Neural cell (in vitro differentiated cells): ENCODE data around the gene TNFRSF4. TPM values are rescaled to one million over a fixed set of nuclear protein-coding genes. Genes with fewer than 3 reads are reported as not detected.

Experiments used
- H2AFZ ChIP-seq: fragments of 200-600, 300-800 bp; sonication (generic), shearing (Covaris generic); 2 replicates; pipeline ENCODE4 v1.6.0; 2014; ENCODE audit warnings: low read depth, mild to moderate bottlenecking, antibody characterized with exemption, low read length, moderate library complexity
- H3F3A ChIP-seq: fragments of 200-600 bp; shearing (Covaris generic); 2 replicates; pipeline ENCODE4 v1.6.1; 2016; ENCODE audit warnings: mild to moderate bottlenecking, moderate library complexity, mixed read lengths, antibody characterized with exemption, low read length; ENCODE audit not compliant: insufficient read depth, poor library complexity, severe bottlenecking
- H3K27ac ChIP-seq: fragments of 200-600, 300-800 bp; sonication (generic), shearing (Covaris generic); 2 replicates; pipeline ENCODE4 v1.5.1; 2014; ENCODE audit warnings: mild to moderate bottlenecking, low read length, moderate library complexity
- H3K27me3 ChIP-seq: fragments of 300-800, 200-600 bp; sonication (generic), shearing (Covaris generic); 2 replicates; pipeline ENCODE4 v1.6.0; 2014; ENCODE audit warnings: mild to moderate bottlenecking, low read depth, low read length, moderate library complexity; ENCODE audit not compliant: insufficient read depth
- H3K36me3 ChIP-seq: fragments of 300-800, 200-600 bp; sonication (generic), shearing (Covaris generic); 2 replicates; pipeline ENCODE4 v1.5.1; 2014; ENCODE audit warnings: mild to moderate bottlenecking, antibody characterized with exemption, low read length, moderate library complexity; ENCODE audit not compliant: insufficient read depth
- H3K4me2 ChIP-seq: fragments of 300-800, 200-600 bp; sonication (generic), shearing (Covaris generic); 2 replicates; pipeline ENCODE4 v1.6.0; 2014; ENCODE audit warnings: mild to moderate bottlenecking, low read length
- H3K4me3 ChIP-seq: fragments of 300-800, 200-600 bp; sonication (generic), shearing (Covaris generic); 2 replicates; pipeline ENCODE4 v1.5.1; 2014; ENCODE audit warnings: mild to moderate bottlenecking, low read length, moderate library complexity
- H3K79me2 ChIP-seq: fragments of 200-600 bp; shearing (Covaris generic); replicated peaks from 2 replicates; pipeline ENCODE4 v1.6.0; 2014; ENCODE audit warnings: mild to moderate bottlenecking, low read length, moderate library complexity; ENCODE audit not compliant: insufficient read depth
- H3K9ac ChIP-seq: fragments of 300-800, 200-600 bp; sonication (generic), shearing (Covaris generic); 2 replicates; pipeline ENCODE4 v1.6.1; 2016; ENCODE audit warnings: mild to moderate bottlenecking, low read length, mixed read lengths
- H3K9me2 ChIP-seq: fragments of 200-600 bp; shearing (Covaris generic); 2 replicates; pipeline ENCODE4 v1.6.1; 2016; ENCODE audit warnings: mild to moderate bottlenecking, low read length, mixed read lengths; ENCODE audit not compliant: insufficient read depth
- H3K9me3 ChIP-seq: fragments of 200-600, 300-800 bp; sonication (generic), shearing (Covaris generic); 2 replicates; pipeline ENCODE4 v1.6.1; 2016; ENCODE audit warnings: mild to moderate bottlenecking, mixed run types, low read length, moderate library complexity, mixed read lengths
- H4K20me1 ChIP-seq: fragments of 200-600 bp; shearing (Covaris generic); 2 replicates; pipeline ENCODE4 v1.6.1; 2016; ENCODE audit warnings: mild to moderate bottlenecking, mixed run types; ENCODE audit not compliant: insufficient read depth
- CTCF ChIP-seq: fragments of 450-650 bp; IDR thresholded peaks from 2 replicates; pipeline ENCODE4 v1.5.1; 2014; ENCODE audit warnings: antibody characterized with exemption, mild to moderate bottlenecking, moderate library complexity; ENCODE audit not compliant: poor library complexity, severe bottlenecking
- EP300 ChIP-seq: fragments of 450-650 bp; conservative IDR thresholded peaks from 2 replicates; pipeline ENCODE4 v1.6.1; 2014; ENCODE audit warnings: antibody characterized with exemption, mild to moderate bottlenecking, moderate library complexity; ENCODE audit not compliant: poor library complexity, severe bottlenecking
- EZH2 ChIP-seq: fragments of 200-600, 300-800 bp; shearing (Covaris generic), sonication (generic); IDR thresholded peaks from 2 replicates; pipeline ENCODE4 v1.6.1; 2014; ENCODE audit warnings: antibody characterized with exemption, low read length, borderline replicate concordance, mild to moderate bottlenecking; ENCODE audit not compliant: insufficient read depth, poor library complexity, severe bottlenecking
- MXI1 ChIP-seq: fragments of 450-650 bp; conservative IDR thresholded peaks from 2 replicates; pipeline ENCODE4 v1.6.1; 2014; ENCODE audit warnings: antibody characterized with exemption, mild to moderate bottlenecking; ENCODE audit not compliant: poor library complexity, severe bottlenecking
- POLR2AphosphoS5 ChIP-seq: IDR thresholded peaks from 2 replicates; pipeline ENCODE4 v1.6.1; 2012
- RAD21 ChIP-seq: fragments of 450-650 bp; conservative IDR thresholded peaks from 2 replicates; pipeline ENCODE4 v1.6.1; 2014; ENCODE audit warnings: antibody characterized with exemption, mild to moderate bottlenecking, moderate library complexity
- REST ChIP-seq: IDR thresholded peaks from 2 replicates; pipeline ENCODE4 v1.6.1; 2012; ENCODE audit warnings: borderline replicate concordance
- SMC3 ChIP-seq: fragments of 450-650 bp; conservative IDR thresholded peaks from 2 replicates; pipeline ENCODE4 v1.6.1; 2014; ENCODE audit warnings: antibody characterized with exemption, mild to moderate bottlenecking, moderate library complexity; ENCODE audit not compliant: poor library complexity
- TAF1 ChIP-seq: IDR thresholded peaks from 2 replicates; pipeline ENCODE4 v1.6.1; 2012; ENCODE audit warnings: low read depth
- polyA plus RNA-seq: library from polyadenylated mRNA; depleted of rRNA; stranded (reverse); fragments of >200 nt; gene quantifications from 2 replicates; pipeline ENCODE4 v1.2.3, GENCODE V29; 2014
- small RNA-seq, 3 experiments: library from RNA; depleted of rRNA; stranded (forward); fragments of <200 nt; gene quantifications; one replicate each; pipeline ENCODE3, GENCODE V24; 2012

Gene TNFRSF4
- polyA plus RNA-seq, 1 donor from 2014 or later = not detected

GRCh38 chr1:1161683-1162079 lies 52.3 kb downstream of the TNFRSF4 start:
- Histone ChIP-seq H3K27ac (no peak overlapping the region), H3K9ac (no peak overlapping the region), H4K20me1 (no peaks in the 10 kb centered on the region), H3K27me3 (no peaks in the 10 kb centered on the region), H3K9me3 (no peaks in the 10 kb centered on the region), H3K9me2 (no peaks in the 10 kb centered on the region), H3K4me3 (no peak overlapping the region), H2AFZ (no peak overlapping the region), H3K79me2 (no peaks in the 10 kb centered on the region), H3K36me3 (no peaks in the 10 kb centered on the region), H3F3A (no peaks in the 10 kb centered on the region), H3K4me2 (no peak overlapping the region)
- no peak for TF ChIP-seq EZH2
- no peak for TF ChIP-seq RAD21
- TF ChIP-seq MXI1 = no peak
- TF ChIP-seq SMC3 = no peak
- no peak for TF ChIP-seq TAF1
- no peak for TF ChIP-seq POLR2AphosphoS5
- no peak for TF ChIP-seq EP300
- TF ChIP-seq REST = no peak
- TF ChIP-seq CTCF = no peak

Small RNA genes within 50 kb of the gene (small RNA-seq; reads per million reads assigned to genes)
- 0 to 1.1 (median 0.69) reads per million in 3 experiments for gene MIR200A
- 0.08 to 3.6 (median 0.13) reads per million in 3 experiments for gene MIR200B
- 0 to 0.68 (median 0.33) reads per million in 3 experiments for gene MIR429

Other genes with a start within 250 kb of the TNFRSF4 start
- 0.28 and 1.1 TPM in 2 replicates for gene PLEKHN1, start 247.7 kb downstream of the TNFRSF4 start, polyA plus RNA-seq
- not detected in 2 replicates for gene PERM1, start 232.1 kb downstream of the TNFRSF4 start, polyA plus RNA-seq
- gene HES4, start 214.1 kb downstream of the TNFRSF4 start, polyA plus RNA-seq = 196 and 204 TPM in 2 replicates
- 3.0 and 8.0 TPM in 2 replicates for gene ISG15, start 200.7 kb downstream of the TNFRSF4 start, polyA plus RNA-seq
- gene AGRN, start 194.0 kb downstream of the TNFRSF4 start, polyA plus RNA-seq = 104 and 106 TPM in 2 replicates
- gene RNF223, start 139.8 kb downstream of the TNFRSF4 start, polyA plus RNA-seq = not detected in 2 replicates
- 31.5 and 52.6 TPM in 2 replicates for gene C1orf159, start 98.1 kb downstream of the TNFRSF4 start, polyA plus RNA-seq
- gene TTLL10, start 40.3 kb downstream of the TNFRSF4 start, polyA plus RNA-seq = not detected in 2 replicates
- not detected in 2 replicates for gene TNFRSF18, start 7.6 kb downstream of the TNFRSF4 start, polyA plus RNA-seq
- gene SDF4, start 17.8 kb upstream of the TNFRSF4 start, polyA plus RNA-seq = 91.2 and 114 TPM in 2 replicates
- gene B3GALT6, start 18.1 kb upstream of the TNFRSF4 start, polyA plus RNA-seq = 46.5 and 52.6 TPM in 2 replicates
- gene C1QTNF12, start 32.6 kb upstream of the TNFRSF4 start, polyA plus RNA-seq = 0.74 TPM in 1 of 2 replicates, not detected in the other
- 76.5 and 79.7 TPM in 2 replicates for gene UBE2J2, start 59.7 kb upstream of the TNFRSF4 start, polyA plus RNA-seq
- gene SCNN1D, start 66.3 kb upstream of the TNFRSF4 start, polyA plus RNA-seq = 9.8 and 16.0 TPM in 2 replicates
- 186 and 230 TPM in 2 replicates for gene ACAP3, start 93.8 kb upstream of the TNFRSF4 start, polyA plus RNA-seq
- 25.0 and 36.8 TPM in 2 replicates for gene PUSL1, start 94.4 kb upstream of the TNFRSF4 start, polyA plus RNA-seq
- gene INTS11, start 110.5 kb upstream of the TNFRSF4 start, polyA plus RNA-seq = 131 and 132 TPM in 2 replicates
- gene CPTP, start 110.6 kb upstream of the TNFRSF4 start, polyA plus RNA-seq = 9.9 and 13.3 TPM in 2 replicates
- gene TAS1R3, start 117.1 kb upstream of the TNFRSF4 start, polyA plus RNA-seq = 1.0 and 1.2 TPM in 2 replicates
- 100 and 102 TPM in 2 replicates for gene DVL1, start 135.3 kb upstream of the TNFRSF4 start, polyA plus RNA-seq
- gene MXRA8, start 144.4 kb upstream of the TNFRSF4 start, polyA plus RNA-seq = 0.92 and 1.7 TPM in 2 replicates
- 104 and 119 TPM in 2 replicates for gene AURKAIP1, start 161.1 kb upstream of the TNFRSF4 start, polyA plus RNA-seq
- gene CCNL2, start 185.2 kb upstream of the TNFRSF4 start, polyA plus RNA-seq = 696 and 734 TPM in 2 replicates
- 168 and 204 TPM in 2 replicates for gene MRPL20, start 193.1 kb upstream of the TNFRSF4 start, polyA plus RNA-seq
- gene ANKRD65, start 207.1 kb upstream of the TNFRSF4 start, polyA plus RNA-seq = 0.28 TPM in 1 of 2 replicates, not detected in the other
- 0.88 and 1.4 TPM in 2 replicates for gene VWA1, start 221.5 kb upstream of the TNFRSF4 start, polyA plus RNA-seq
- gene ATAD3C, start 235.5 kb upstream of the TNFRSF4 start, polyA plus RNA-seq = not detected in 2 replicates